CD8-positive, alpha-beta memory T cell (primary cell): ENCODE data around the gene TTC16. TPM values are rescaled to one million over a fixed set of nuclear protein-coding genes. Genes with fewer than 3 reads are reported as not detected.

Experiments
- CTCF ChIA-PET: fragments of 350-600 bp; sonication (Branson Sonifier 250); formaldehyde crosslinking; loops from one replicate; lab custom pipeline; 2021; ENCODE audit warnings: antibody characterized with exemption; lab: Charles Lee
- POLR2A ChIA-PET: fragments of 350-600 bp; sonication (Branson Sonifier 250); formaldehyde crosslinking; loops from one replicate; lab custom pipeline; 2021; ENCODE audit warnings: antibody characterized with exemption; lab: Charles Lee
- DNase-seq, 5 donors: peaks; one replicate each; pipeline versions ENCODE4 v3.0.0 to v3.0.0-alpha.2; 2020 to 2022; ENCODE audit warnings: mixed read lengths in 1 of 5
- H3K27ac ChIP-seq: one replicate; pipeline ENCODE4 v1.7.0; 2013; ENCODE audit warnings: low read depth, mild to moderate bottlenecking, low read length, moderate library complexity
- H3K27me3 ChIP-seq: 2 replicates; pipeline ENCODE4 v1.7.0; 2013; ENCODE audit warnings: low read length, mild to moderate bottlenecking; ENCODE audit not compliant: insufficient read depth, poor library complexity, severe bottlenecking
- H3K36me3 ChIP-seq: 2 replicates; pipeline ENCODE4 v1.7.0; 2013; ENCODE audit warnings: mild to moderate bottlenecking, low read length, moderate library complexity; ENCODE audit not compliant: insufficient read depth
- H3K4me1 ChIP-seq: 2 replicates; pipeline ENCODE4 v1.7.0; 2013; ENCODE audit warnings: mild to moderate bottlenecking, low read length, moderate library complexity; ENCODE audit not compliant: insufficient read depth
- H3K4me3 ChIP-seq: 2 replicates; pipeline ENCODE4 v1.7.0; 2013; ENCODE audit warnings: mild to moderate bottlenecking, low read length
- H3K9me3 ChIP-seq: 2 replicates; pipeline ENCODE4 v1.7.0; 2013; ENCODE audit warnings: mild to moderate bottlenecking, low read length
- H3K27ac Mint-ChIP-seq, 8 donors: one replicate each; pipeline ENCODE4 v1.8.0; 2020 to 2021; ENCODE audit warnings: mixed read lengths in 8 of 8, mild to moderate bottlenecking in 6 of 8, inconsistent platforms in 3 of 8, moderate library complexity in 3 of 8
- H3K27me3 Mint-ChIP-seq, 2 donors: one replicate each; pipeline ENCODE4 v1.8.0; 2020 to 2021; ENCODE audit warnings: mixed read lengths in 2 of 2, mild to moderate bottlenecking in 1 of 2, moderate library complexity in 1 of 2
- H3K36me3 Mint-ChIP-seq, 3 donors: one replicate each; pipeline ENCODE4 v1.8.0; 2020 to 2021; ENCODE audit warnings: mixed read lengths in 3 of 3, inconsistent platforms in 1 of 3, mild to moderate bottlenecking in 1 of 3
- H3K4me1 Mint-ChIP-seq, 3 donors: one replicate each; pipeline ENCODE4 v1.8.0; 2020 to 2021; ENCODE audit warnings: mixed read lengths in 3 of 3, inconsistent platforms in 1 of 3, mild to moderate bottlenecking in 1 of 3
- H3K4me3 Mint-ChIP-seq, 7 donors: one replicate each; pipeline ENCODE4 v1.8.0; 2020 to 2021; ENCODE audit warnings: mixed read lengths in 7 of 7, mild to moderate bottlenecking in 6 of 7, moderate library complexity in 4 of 7, inconsistent platforms in 2 of 7
- H3K9me3 Mint-ChIP-seq, 5 donors: one replicate each; pipeline ENCODE4 v1.8.0; 2020 to 2022; ENCODE audit warnings: mixed read lengths in 5 of 5, mild to moderate bottlenecking in 3 of 5, moderate library complexity in 2 of 5, inconsistent platforms in 1 of 5
- polyA plus RNA-seq: library from polyadenylated mRNA; unstranded; fragments of 300-500 nt; fragmentation: Illumina TruSeq; gene quantifications from one replicate; pipeline ENCODE4 v1.2.3, GENCODE V29; 2021
- total RNA-seq, 2 experiments: library from RNA; stranded (reverse); gene quantifications; one replicate each; pipeline ENCODE4 v1.2.3, GENCODE V29; 2021

TTC16 gene
- total and polyA plus RNA-seq, 3 experiments from 2014 or later, result 1.6 to 7.1 (median 1.8) TPM

DNA sequence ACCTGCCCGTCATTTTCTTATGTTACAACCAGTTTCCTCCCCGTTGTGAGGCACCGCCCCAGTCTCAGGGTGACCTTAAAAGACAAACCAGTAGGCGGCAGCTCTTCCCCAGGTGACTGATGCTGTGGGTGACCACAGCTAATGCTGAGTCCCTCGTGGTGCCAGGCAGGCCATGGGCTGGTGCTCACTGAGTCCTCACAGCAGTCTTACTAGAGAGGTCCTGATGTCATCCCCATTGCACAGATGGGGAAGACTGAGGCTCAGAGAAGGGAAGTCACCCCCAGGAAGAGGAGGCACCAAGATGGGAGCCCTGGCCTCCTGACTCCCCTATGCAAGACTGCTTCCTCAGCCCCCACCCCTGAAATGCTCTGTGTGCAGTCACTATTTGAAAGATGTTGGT lies 8.1 kb upstream of the TTC16 start:
- peak in 4 of 5 donors; percentile 33 to 73 (median 50) for DNase-seq
- H3K27me3 ChIP-seq, result no peaks in the 10 kb centered on the region
- Mint-ChIP-seq H3K9me3 (no peaks in the 10 kb centered on the region), H3K27me3 (peaks cover 0 to 3% of the 10 kb centered on the region in 2 donors), H3K4me1 (peaks cover 23 to 29% (median 28%) of the 10 kb centered on the region in 3 donors), H3K27ac (peak overlapping the region in 6 of 8 donors; percentile 19 to 62 (median 42)), H3K36me3 (no peaks in the 10 kb centered on the region), H3K4me3 (peak overlapping the region in 1 of 7 donors; percentile 40)
- no peak overlapping the region for H3K27ac ChIP-seq
- H3K36me3 ChIP-seq, result no peaks in the 10 kb centered on the region
- POLR2A ChIA-PET, result interaction anchor here (1.1 kb wide), 1 partner anchor 27 kb away, joined by 4 read pairs; the partner anchor contains the start of gene TOR2A
- peaks cover 13% of the 10 kb centered on the region for H3K4me1 ChIP-seq
- CTCF ChIA-PET, result interaction anchor here (1.1 to 3.8 kb wide), 2 partner anchors 27 to 163 kb away, joined by 4 to 28 read pairs; partner anchors contain the start of gene TOR2A
- H3K4me3 ChIP-seq, result no peak overlapping the region
- no peaks in the 10 kb centered on the region for H3K9me3 ChIP-seq

DNA sequence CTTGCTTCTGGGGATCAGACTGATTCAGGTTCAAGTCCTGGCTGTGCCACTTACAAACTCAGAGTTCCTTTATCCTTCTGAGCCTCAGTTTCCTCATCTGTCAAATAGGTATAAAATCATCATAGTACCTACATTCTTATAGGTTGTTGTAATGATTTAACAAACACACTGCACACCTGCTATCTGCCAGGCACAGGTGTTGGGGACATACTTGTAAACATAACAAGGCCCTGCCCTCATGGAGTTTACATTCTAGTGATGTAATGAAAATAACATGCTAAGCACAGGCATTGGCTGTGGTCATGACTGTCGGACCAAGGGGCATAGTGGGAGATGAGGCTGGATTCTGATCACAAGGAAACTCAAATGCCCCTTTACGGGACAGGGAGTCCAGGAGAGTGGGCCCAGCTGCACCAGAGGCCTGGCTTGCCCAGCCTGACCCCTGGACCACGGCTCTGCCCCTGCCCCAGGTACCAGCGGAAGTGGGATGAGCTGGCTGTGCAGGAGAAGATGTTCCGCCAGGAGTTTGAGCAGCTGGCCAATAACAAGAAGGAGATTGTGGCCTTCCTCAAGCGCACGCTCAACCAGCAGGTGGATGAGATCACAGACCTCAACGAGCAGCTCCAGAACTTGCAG lies 6.8 kb upstream of the TTC16 start:
- peak overlapping the region in 1 of 8 donors; percentile 79 for H3K27ac Mint-ChIP-seq
- no peaks in the 10 kb centered on the region for H3K36me3 ChIP-seq
- peaks cover 14% of the 10 kb centered on the region for H3K4me1 ChIP-seq
- peaks cover 23 to 34% (median 32%) of the 10 kb centered on the region in 3 donors for H3K4me1 Mint-ChIP-seq
- CTCF ChIA-PET, result interaction anchor here (1.0 to 3.8 kb wide), 2 partner anchors 26 to 39 kb away, joined by 3 to 28 read pairs; partner anchors contain the start of gene TOR2A
- no peaks in the 10 kb centered on the region for H3K9me3 Mint-ChIP-seq
- H3K36me3 Mint-ChIP-seq, result no peaks in the 10 kb centered on the region
- no peaks in the 10 kb centered on the region for H3K27me3 ChIP-seq
- H3K27me3 Mint-ChIP-seq, result peaks cover 0 to 3% of the 10 kb centered on the region in 2 donors
- POLR2A ChIA-PET, result no interaction called here
- peak overlapping the region in 1 of 7 donors; percentile 52 for H3K4me3 Mint-ChIP-seq
- H3K4me3 ChIP-seq, result no peak overlapping the region
- DNase-seq, result peak in 1 of 5 donors; percentile 39
- H3K9me3 ChIP-seq, result no peaks in the 10 kb centered on the region
- no peak overlapping the region for H3K27ac ChIP-seq

DNA sequence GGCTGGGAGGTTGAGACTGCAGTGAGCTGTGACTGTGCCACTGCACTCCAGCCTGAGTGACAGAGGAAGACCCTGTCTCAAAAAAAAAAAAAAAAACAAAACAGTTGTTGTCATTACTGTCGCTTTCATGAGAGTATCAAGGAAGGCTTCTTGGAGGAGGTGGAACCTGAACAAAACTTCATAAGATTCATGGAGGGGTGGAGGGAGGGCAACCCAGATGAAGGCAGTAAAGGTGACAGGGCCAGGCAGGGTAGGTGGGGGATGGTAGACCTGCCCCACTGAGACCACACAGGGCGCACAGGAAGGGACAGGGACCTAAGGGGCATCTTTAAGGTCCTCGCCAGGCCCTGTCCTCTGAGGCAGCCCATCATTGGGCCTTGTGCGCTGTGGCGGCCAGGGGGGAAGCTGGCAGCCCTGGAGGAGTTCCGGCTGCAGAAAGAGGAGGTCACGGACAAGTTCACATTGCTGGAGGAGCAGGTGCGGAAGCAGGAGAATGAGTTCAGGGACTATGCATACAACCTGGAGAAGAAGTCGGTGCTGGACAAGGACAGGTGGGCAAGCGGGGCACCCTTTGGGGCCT lies 5.6 kb upstream of the TTC16 start:
- peaks cover 0 to 3% of the 10 kb centered on the region in 2 donors for H3K27me3 Mint-ChIP-seq
- no peaks in the 10 kb centered on the region for H3K9me3 ChIP-seq

DNA sequence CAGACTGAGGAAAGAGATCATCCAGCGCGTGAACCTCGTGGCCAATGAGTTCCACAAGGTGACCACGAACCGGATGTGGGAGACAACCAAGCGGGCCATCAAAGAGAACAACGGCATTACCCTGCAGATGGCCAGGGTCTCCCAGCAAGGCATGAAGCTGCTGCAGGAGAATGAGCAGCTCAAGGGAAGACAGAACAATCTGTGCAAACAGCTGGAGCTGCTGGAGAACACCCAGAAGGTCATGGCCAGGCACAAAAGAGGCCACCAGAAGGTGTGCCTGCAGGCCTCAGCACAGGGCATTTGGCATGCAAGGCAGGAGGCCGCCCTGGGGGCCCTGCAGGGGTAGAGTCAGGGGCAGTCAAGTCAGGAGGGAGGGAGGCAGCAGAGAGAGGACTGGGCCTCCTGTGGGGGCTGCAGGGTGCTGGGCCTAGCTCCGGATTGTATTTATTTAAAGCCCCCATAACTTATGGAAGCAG lies 4.6 kb upstream of the TTC16 start:
- no peak for DNase-seq
- Mint-ChIP-seq H3K27ac (peak overlapping the region in 5 of 8 donors; percentile 35 to 95 (median 47)), H3K4me1 (peaks cover 40 to 52% (median 43%) of the 10 kb centered on the region in 3 donors), H3K4me3 (peak overlapping the region; percentile 26 to 79 (median 44)), H3K36me3 (peaks cover 0 to 7% (median 1%) of the 10 kb centered on the region in 3 donors), H3K27me3 (peaks cover 0 to 5% of the 10 kb centered on the region in 2 donors), H3K9me3 (no peaks in the 10 kb centered on the region)
- Histone ChIP-seq H3K36me3 (no peaks in the 10 kb centered on the region), H3K27ac (no peak overlapping the region), H3K27me3 (no peaks in the 10 kb centered on the region), H3K4me3 (no peak overlapping the region), H3K4me1 (peaks cover 23% of the 10 kb centered on the region), H3K9me3 (no peaks in the 10 kb centered on the region)
- ChIA-PET CTCF (interaction anchor here (1.2 to 2.3 kb wide), 2 partner anchors 18 to 23 kb away, joined by 3 to 12 read pairs; partner anchors contain the start of gene TOR2A), POLR2A (no interaction called here)

More for the DNA sequence above, 5.6 kb upstream of the TTC16 start:
- Mint-ChIP-seq H3K9me3 (no peaks in the 10 kb centered on the region), H3K4me3 (peak overlapping the region in 3 of 7 donors; percentile 49 to 58 (median 52)), H3K27ac (peak overlapping the region in 4 of 8 donors; percentile 33 to 85 (median 76)), H3K4me1 (peaks cover 30 to 43% (median 36%) of the 10 kb centered on the region in 3 donors), H3K36me3 (peaks cover 0 to 2% (median 0%) of the 10 kb centered on the region in 3 donors)
- Histone ChIP-seq H3K36me3 (no peaks in the 10 kb centered on the region), H3K4me1 (peaks cover 19% of the 10 kb centered on the region), H3K27me3 (no peaks in the 10 kb centered on the region), H3K27ac (no peak overlapping the region), H3K4me3 (no peak overlapping the region)
- no peak for DNase-seq
- ChIA-PET POLR2A (no interaction called here), CTCF (interaction anchor here (1.2 to 3.8 kb wide), 2 partner anchors 19 to 25 kb away, joined by 3 to 28 read pairs; partner anchors contain the start of gene TOR2A)

DNA sequence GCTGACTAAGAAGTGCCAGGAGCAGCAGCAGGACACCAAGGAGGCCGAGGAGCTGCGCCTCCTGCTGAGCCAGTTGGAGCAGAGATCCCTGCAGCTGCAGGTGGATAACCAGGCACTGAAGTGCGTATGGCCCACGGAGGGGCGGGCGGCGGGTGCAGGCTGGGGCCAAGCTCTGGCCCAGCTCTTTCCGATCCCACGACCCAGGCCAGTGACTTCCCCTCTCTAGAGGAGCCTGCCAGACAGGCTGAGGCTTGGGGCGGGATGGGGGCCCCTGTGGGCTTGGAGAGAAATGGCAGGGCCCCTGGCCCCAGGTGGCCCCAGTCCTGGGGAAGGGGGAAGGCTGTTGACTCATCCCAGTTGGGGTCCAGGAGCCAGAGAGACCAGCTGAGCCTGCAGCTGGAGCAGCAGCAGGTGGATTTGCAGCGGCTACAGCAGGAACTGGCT lies 4.0 kb upstream of the TTC16 start:
- POLR2A ChIA-PET, result no interaction called here
- Histone ChIP-seq H3K4me1 (peaks cover 26% of the 10 kb centered on the region), H3K27ac (no peak overlapping the region), H3K9me3 (no peaks in the 10 kb centered on the region), H3K36me3 (no peaks in the 10 kb centered on the region), H3K4me3 (no peak overlapping the region), H3K27me3 (no peaks in the 10 kb centered on the region)
- H3K36me3 Mint-ChIP-seq, result peaks cover 0 to 7% (median 1%) of the 10 kb centered on the region in 3 donors
- H3K9me3 Mint-ChIP-seq, result no peaks in the 10 kb centered on the region
- DNase-seq, result no peak
- peaks cover 41 to 54% (median 44%) of the 10 kb centered on the region in 3 donors for H3K4me1 Mint-ChIP-seq
- no peak overlapping the region for H3K27ac Mint-ChIP-seq
- peaks cover 0 to 5% of the 10 kb centered on the region in 2 donors for H3K27me3 Mint-ChIP-seq
- H3K4me3 Mint-ChIP-seq, result peak overlapping the region in 2 of 7 donors; percentile 44 to 73
- CTCF ChIA-PET, result interaction anchor here (2.3 kb wide), 1 partner anchor 23 kb away, joined by 12 read pairs; the partner anchor contains the start of gene TOR2A

DNA sequence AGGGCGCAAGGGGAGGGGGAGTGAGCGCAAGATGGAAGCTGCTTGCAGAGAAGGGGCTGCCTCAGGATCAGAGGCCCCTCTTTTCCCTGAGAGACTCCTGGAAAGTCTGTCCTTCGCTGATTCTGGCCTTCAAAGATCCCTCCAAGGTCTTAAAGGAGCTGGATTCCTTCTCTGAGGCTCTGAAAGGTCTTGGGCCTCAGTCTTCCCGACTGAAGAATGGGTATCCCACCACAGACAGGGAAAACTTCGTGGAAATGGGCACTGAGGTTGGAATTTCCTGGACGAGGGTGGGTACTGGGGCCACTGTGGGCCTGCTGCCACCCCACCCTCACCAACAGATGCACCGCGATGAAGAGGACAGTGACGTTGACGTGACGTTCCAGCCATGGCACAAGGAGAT lies 3.5 kb upstream of the TTC16 start:
- peaks cover 0 to 5% of the 10 kb centered on the region in 2 donors for H3K27me3 Mint-ChIP-seq
- Histone ChIP-seq H3K27me3 (no peaks in the 10 kb centered on the region), H3K4me1 (peaks cover 26% of the 10 kb centered on the region), H3K9me3 (no peaks in the 10 kb centered on the region), H3K4me3 (no peak overlapping the region), H3K27ac (no peak overlapping the region), H3K36me3 (no peaks in the 10 kb centered on the region)
- H3K9me3 Mint-ChIP-seq, result no peaks in the 10 kb centered on the region
- peak overlapping the region in 6 of 7 donors; percentile 5 to 73 (median 45) for H3K4me3 Mint-ChIP-seq
- H3K27ac Mint-ChIP-seq, result peak overlapping the region in 2 of 8 donors; percentile 24 to 33
- POLR2A ChIA-PET, result no interaction called here
- H3K4me1 Mint-ChIP-seq, result peaks cover 40 to 54% (median 42%) of the 10 kb centered on the region in 3 donors
- DNase-seq, result peak in 1 of 5 donors; percentile 36
- peaks cover 0 to 7% (median 1%) of the 10 kb centered on the region in 3 donors for H3K36me3 Mint-ChIP-seq
- CTCF ChIA-PET, result interaction anchor here (2.3 kb wide), 1 partner anchor 22 kb away, joined by 12 read pairs; the partner anchor contains the start of gene TOR2A

DNA sequence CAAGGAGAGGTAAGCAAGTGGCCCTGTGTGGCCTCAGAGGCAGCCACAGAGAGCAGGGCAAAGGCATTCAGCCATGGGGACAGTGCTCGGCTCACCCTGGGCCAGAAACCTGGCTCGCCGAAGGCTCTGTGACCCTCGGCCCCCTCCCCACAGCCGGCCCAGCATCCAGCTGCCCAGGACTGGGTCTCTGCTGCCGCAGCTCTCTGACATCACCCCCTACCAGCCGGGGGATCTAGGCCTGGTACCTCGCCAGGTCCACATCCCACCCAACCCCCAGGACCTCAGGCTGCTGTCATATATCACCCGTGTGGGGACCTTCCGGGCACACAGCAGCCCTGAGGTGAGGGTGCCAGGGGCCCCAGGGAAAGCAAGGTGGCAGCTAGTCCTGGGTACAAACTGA lies 3.0 kb upstream of the TTC16 start:
- Histone ChIP-seq H3K4me3 (no peak overlapping the region), H3K9me3 (no peaks in the 10 kb centered on the region), H3K27ac (no peak overlapping the region), H3K27me3 (no peaks in the 10 kb centered on the region), H3K36me3 (no peaks in the 10 kb centered on the region), H3K4me1 (peaks cover 26% of the 10 kb centered on the region)
- H3K4me3 Mint-ChIP-seq, result peak overlapping the region in 2 of 7 donors; percentile 26 to 53
- CTCF ChIA-PET, result interaction anchor here (2.3 kb wide), 1 partner anchor 22 kb away, joined by 12 read pairs; the partner anchor contains the start of gene TOR2A
- H3K27ac Mint-ChIP-seq, result no peak overlapping the region
- POLR2A ChIA-PET, result interaction anchor here (0.6 kb wide), 1 partner anchor 835 kb away, joined by 3 read pairs; no protein-coding TSS in a partner anchor
- DNase-seq, result peak in 1 of 5 donors; percentile 49
- H3K4me1 Mint-ChIP-seq, result peaks cover 35 to 49% (median 37%) of the 10 kb centered on the region in 3 donors
- H3K36me3 Mint-ChIP-seq, result peaks cover 0 to 7% (median 1%) of the 10 kb centered on the region in 3 donors
- H3K9me3 Mint-ChIP-seq, result no peaks in the 10 kb centered on the region
- peaks cover 0 to 5% of the 10 kb centered on the region in 2 donors for H3K27me3 Mint-ChIP-seq
